Measurements from ENCODE around the gene F8. TPM values are rescaled to one million over a fixed set of nuclear protein-coding genes. Genes with fewer than 3 reads are reported as not detected.
A peak's percentile ranks its signal among the peaks of the same experiment; 100 is the strongest.
"Not testable (repeated sequence)": the region's sequence is repeated elsewhere in the genome, so short reads cannot be mapped to it uniquely, and the experiment has no call there.

Gene F8
- total RNA-seq, 2 experiments from 2014 or later = 4.1 to 4.2 TPM

- Mint-ChIP-seq H3K36me3 (ENCODE audit: low read depth) (no peaks in the 10 kb centered on the region), H3K27me3 (ENCODE audit: low read depth) (peaks cover 8% of the 10 kb centered on the region), H3K4me1 (ENCODE audit: low read depth) (peaks cover 6% of the 10 kb centered on the region), H3K9me3 (ENCODE audit: insufficient read depth) (no peaks in the 10 kb centered on the region), H3K27ac (no peak overlapping the region), H3K4me3 (no peak overlapping the region)
- DNase-seq = no peak
- ATAC-seq = no peak
- ChIA-PET CTCF (no interaction called here), POLR2A (no interaction called here)
These were observed 202.7 kb downstream of the F8 start for GRCh38 chrX:154819771-154820341.

- no peak overlapping the region for H3K27ac Mint-ChIP-seq
- H3K4me3 Mint-ChIP-seq = no peak overlapping the region
- no peaks in the 10 kb centered on the region for H3K9me3 Mint-ChIP-seq (ENCODE audit: insufficient read depth)
- H3K36me3 Mint-ChIP-seq (ENCODE audit: low read depth) = no peaks in the 10 kb centered on the region
- H3K27me3 Mint-ChIP-seq (ENCODE audit: low read depth) = peaks cover 10% of the 10 kb centered on the region
- CTCF ChIA-PET = no interaction called here
- POLR2A ChIA-PET = no interaction called here
- DNase-seq (no peak), ATAC-seq (no peak)
- peaks cover 6% of the 10 kb centered on the region for H3K4me1 Mint-ChIP-seq (ENCODE audit: low read depth)
These were observed 203.4 kb downstream of the F8 start for GRCh38 chrX:154818916-154819770.

- H3K36me3 Mint-ChIP-seq (ENCODE audit: low read depth); CTCF ChIA-PET; DNase-seq; H3K4me3 Mint-ChIP-seq; ATAC-seq; H3K27ac Mint-ChIP-seq; H3K4me1 Mint-ChIP-seq (ENCODE audit: low read depth); H3K9me3 Mint-ChIP-seq (ENCODE audit: insufficient read depth): not testable (repeated sequence)
- POLR2A ChIA-PET = interaction anchor here (0.7 kb wide), 1 partner anchor 88 kb away, joined by 3 read pairs; no protein-coding TSS in a partner anchor
- H3K27me3 Mint-ChIP-seq (ENCODE audit: low read depth) = peaks cover 13% of the 10 kb centered on the region
These were observed 205.4 kb downstream of the F8 start for GRCh38 chrX:154817048-154817618.

- DNase-seq; H3K36me3 Mint-ChIP-seq (ENCODE audit: low read depth); H3K9me3 Mint-ChIP-seq (ENCODE audit: insufficient read depth); H3K27ac Mint-ChIP-seq; H3K4me1 Mint-ChIP-seq (ENCODE audit: low read depth); H3K4me3 Mint-ChIP-seq; ATAC-seq; POLR2A ChIA-PET; CTCF ChIA-PET: not testable (repeated sequence)
- H3K27me3 Mint-ChIP-seq (ENCODE audit: low read depth) = peaks cover 12% of the 10 kb centered on the region
These were observed 206.1 kb downstream of the F8 start for GRCh38 chrX:154816326-154816898.

- Mint-ChIP-seq H3K4me3 (no peak overlapping the region), H3K36me3 (ENCODE audit: low read depth) (no peaks in the 10 kb centered on the region), H3K9me3 (ENCODE audit: insufficient read depth) (no peaks in the 10 kb centered on the region), H3K4me1 (ENCODE audit: low read depth) (peaks cover 5% of the 10 kb centered on the region), H3K27me3 (ENCODE audit: low read depth) (peaks cover 10% of the 10 kb centered on the region), H3K27ac (no peak overlapping the region)
- ChIA-PET CTCF (no interaction called here), POLR2A (no interaction called here)
- ATAC-seq = no peak
- no peak for DNase-seq
These were observed 207.2 kb downstream of the F8 start for GRCh38 chrX:154815274-154815818.

- Mint-ChIP-seq H3K36me3 (ENCODE audit: low read depth) (no peaks in the 10 kb centered on the region), H3K4me3 (no peak overlapping the region), H3K27me3 (ENCODE audit: low read depth) (peaks cover 10% of the 10 kb centered on the region), H3K4me1 (ENCODE audit: low read depth) (peaks cover 17% of the 10 kb centered on the region), H3K27ac (no peak overlapping the region), H3K9me3 (ENCODE audit: insufficient read depth) (no peaks in the 10 kb centered on the region)
- no peak for DNase-seq
- CTCF ChIA-PET = no interaction called here
- POLR2A ChIA-PET = no interaction called here
- no peak for ATAC-seq
These were observed 208.7 kb downstream of the F8 start for GRCh38 chrX:154813801-154814200.

GRCh38 chrX:154812341-154813101, 210.0 kb downstream of the F8 start:
- ChIA-PET CTCF (interaction anchor here (1.3 to 1.5 kb wide), 2 partner anchors 9 to 14 kb away, joined by 3 read pairs; no protein-coding TSS in a partner anchor), POLR2A (no interaction called here)
- H3K27ac Mint-ChIP-seq = no peak overlapping the region
- H3K9me3 Mint-ChIP-seq (ENCODE audit: insufficient read depth) = no peaks in the 10 kb centered on the region
- peaks cover 17% of the 10 kb centered on the region for H3K4me1 Mint-ChIP-seq (ENCODE audit: low read depth)
- H3K36me3 Mint-ChIP-seq (ENCODE audit: low read depth) = no peaks in the 10 kb centered on the region
- ATAC-seq = no peak
- peaks cover 10% of the 10 kb centered on the region for H3K27me3 Mint-ChIP-seq (ENCODE audit: low read depth)
- DNase-seq = no peak
- no peak overlapping the region for H3K4me3 Mint-ChIP-seq

- peaks cover 2% of the 10 kb centered on the region for H3K36me3 Mint-ChIP-seq (ENCODE audit: low read depth)
- peaks cover 9% of the 10 kb centered on the region for H3K27me3 Mint-ChIP-seq (ENCODE audit: low read depth)
- POLR2A ChIA-PET = no interaction called here
- H3K27ac Mint-ChIP-seq = no peak overlapping the region
- H3K4me1 Mint-ChIP-seq (ENCODE audit: low read depth) = peaks cover 25% of the 10 kb centered on the region
- ATAC-seq (no peak), DNase-seq (no peak)
- CTCF ChIA-PET = no interaction called here
- H3K4me3 Mint-ChIP-seq = no peak overlapping the region
- no peaks in the 10 kb centered on the region for H3K9me3 Mint-ChIP-seq (ENCODE audit: insufficient read depth)
These were observed 212.4 kb downstream of the F8 start for GRCh38 chrX:154809939-154810665.

- Mint-ChIP-seq H3K4me1 (ENCODE audit: low read depth) (peaks cover 44% of the 10 kb centered on the region), H3K27me3 (ENCODE audit: low read depth) (peaks cover 2% of the 10 kb centered on the region), H3K9me3 (ENCODE audit: insufficient read depth) (no peaks in the 10 kb centered on the region), H3K27ac (no peak overlapping the region), H3K36me3 (ENCODE audit: low read depth) (peaks cover 7% of the 10 kb centered on the region), H3K4me3 (no peak overlapping the region)
- POLR2A ChIA-PET = interaction anchor here (0.6 kb wide), 1 partner anchor 69 kb away, joined by 3 read pairs; no protein-coding TSS in a partner anchor
- ATAC-seq (no peak), DNase-seq (no peak)
- CTCF ChIA-PET = interaction anchor here (3.5 kb wide), 1 partner anchor 57 kb away, joined by 14 read pairs; the partner anchor contains the start of gene GAB3
These were observed 215.6 kb downstream of the F8 start for GRCh38 chrX:154806837-154807501.

- H3K4me1 Mint-ChIP-seq (ENCODE audit: low read depth) = peaks cover 54% of the 10 kb centered on the region
- CTCF ChIA-PET = interaction anchor here (0.7 to 3.5 kb wide), 4 partner anchors 27 to 86 kb away, joined by 3 to 14 read pairs (median 3); partner anchors contain the start of genes GAB3 and SMIM9
- H3K27ac Mint-ChIP-seq = peak overlapping the region; percentile 57
- H3K9me3 Mint-ChIP-seq (ENCODE audit: insufficient read depth) = no peaks in the 10 kb centered on the region
- H3K27me3 Mint-ChIP-seq (ENCODE audit: low read depth) = peaks cover 2% of the 10 kb centered on the region
- DNase-seq (no peak), ATAC-seq (no peak)
- peak overlapping the region; percentile 85 for H3K4me3 Mint-ChIP-seq
- POLR2A ChIA-PET = no interaction called here
- peaks cover 9% of the 10 kb centered on the region for H3K36me3 Mint-ChIP-seq (ENCODE audit: low read depth)
These were observed 216.8 kb downstream of the F8 start for GRCh38 chrX:154805696-154806091.
